Measurements from ENCODE around the gene PITX3. TPM values are rescaled to one million over a fixed set of nuclear protein-coding genes. Genes with fewer than 3 reads are reported as not detected.
"Not testable (repeated sequence)": the region's sequence is repeated elsewhere in the genome, so short reads cannot be mapped to it uniquely, and the experiment has no call there.

Gene PITX3
- total RNA-seq, 1 donor from 2014 or later = not detected

DNA sequence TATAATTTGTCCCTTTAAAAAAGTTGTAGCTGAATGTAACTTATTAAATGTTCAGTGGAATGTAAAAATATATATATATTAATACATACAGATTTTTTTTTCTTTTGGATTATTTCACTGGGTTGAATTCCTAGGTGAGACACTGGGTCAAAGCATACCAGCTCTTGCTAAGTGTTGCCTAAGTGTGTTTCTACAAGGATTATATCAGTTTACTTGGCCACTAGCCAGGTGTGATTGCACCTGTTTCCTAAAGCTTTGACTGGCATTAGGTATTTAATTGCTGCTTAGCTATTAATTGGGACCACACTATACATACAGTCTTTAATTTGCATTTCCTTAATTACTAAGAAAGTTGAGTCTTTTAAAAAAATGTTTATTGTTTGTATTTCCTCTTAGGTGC, 20.7 kb downstream of the PITX3 start:
- DNase-seq = no peak
- H3K4me1 ChIP-seq = peaks cover 5% of the 10 kb centered on the region
- no peak overlapping the region for H3K4me3 ChIP-seq
- no peak overlapping the region for H3K27ac ChIP-seq
- intact Hi-C loops (cut with DNase I) = no loop called here
- no peaks in the 10 kb centered on the region for H3K9me3 ChIP-seq
- ATAC-seq = no peak
- H3K36me3 ChIP-seq = no peaks in the 10 kb centered on the region
- H3K27me3 ChIP-seq = no peaks in the 10 kb centered on the region
- TF ChIP-seq, protein P1, sequence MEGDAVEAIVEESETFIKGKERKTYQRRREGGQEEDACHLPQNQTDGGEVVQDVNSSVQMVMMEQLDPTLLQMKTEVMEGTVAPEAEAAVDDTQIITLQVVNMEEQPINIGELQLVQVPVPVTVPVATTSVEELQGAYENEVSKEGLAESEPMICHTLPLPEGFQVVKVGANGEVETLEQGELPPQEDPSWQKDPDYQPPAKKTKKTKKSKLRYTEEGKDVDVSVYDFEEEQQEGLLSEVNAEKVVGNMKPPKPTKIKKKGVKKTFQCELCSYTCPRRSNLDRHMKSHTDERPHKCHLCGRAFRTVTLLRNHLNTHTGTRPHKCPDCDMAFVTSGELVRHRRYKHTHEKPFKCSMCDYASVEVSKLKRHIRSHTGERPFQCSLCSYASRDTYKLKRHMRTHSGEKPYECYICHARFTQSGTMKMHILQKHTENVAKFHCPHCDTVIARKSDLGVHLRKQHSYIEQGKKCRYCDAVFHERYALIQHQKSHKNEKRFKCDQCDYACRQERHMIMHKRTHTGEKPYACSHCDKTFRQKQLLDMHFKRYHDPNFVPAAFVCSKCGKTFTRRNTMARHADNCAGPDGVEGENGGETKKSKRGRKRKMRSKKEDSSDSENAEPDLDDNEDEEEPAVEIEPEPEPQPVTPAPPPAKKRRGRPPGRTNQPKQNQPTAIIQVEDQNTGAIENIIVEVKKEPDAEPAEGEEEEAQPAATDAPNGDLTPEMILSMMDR (IDR thresholded peaks at IDR 0.05) = no peak

DNA sequence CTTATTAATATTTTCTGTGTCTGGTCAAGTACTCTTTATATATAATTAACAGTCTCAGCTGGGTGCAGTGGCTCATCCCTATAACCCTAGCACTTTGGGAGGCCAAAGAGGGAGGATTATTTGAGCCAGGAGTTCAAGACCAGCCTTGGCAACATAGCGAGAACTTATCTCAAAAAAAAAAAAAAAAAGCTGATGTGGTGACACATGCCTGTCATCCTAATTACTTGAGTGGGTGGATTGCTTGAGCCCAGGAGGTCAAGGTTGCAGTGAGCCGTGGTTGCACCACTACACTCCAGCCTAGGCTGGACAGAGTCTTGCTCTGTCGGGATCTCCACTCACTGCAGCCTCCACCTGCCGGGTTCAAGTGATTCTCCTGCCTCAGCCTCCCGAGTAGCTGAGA, 21.9 kb downstream of the PITX3 start:
- TF ChIP-seq, protein P1 (IDR thresholded peaks at IDR 0.05) = no peak
- intact Hi-C loops (cut with DNase I) = no loop called here
- Histone ChIP-seq H3K4me3 (no peak overlapping the region), H3K27me3 (no peaks in the 10 kb centered on the region), H3K9me3 (no peaks in the 10 kb centered on the region), H3K27ac (no peak overlapping the region), H3K36me3 (no peaks in the 10 kb centered on the region), H3K4me1 (no peaks in the 10 kb centered on the region)
- ATAC-seq = no peak
- DNase-seq = no peak

DNA sequence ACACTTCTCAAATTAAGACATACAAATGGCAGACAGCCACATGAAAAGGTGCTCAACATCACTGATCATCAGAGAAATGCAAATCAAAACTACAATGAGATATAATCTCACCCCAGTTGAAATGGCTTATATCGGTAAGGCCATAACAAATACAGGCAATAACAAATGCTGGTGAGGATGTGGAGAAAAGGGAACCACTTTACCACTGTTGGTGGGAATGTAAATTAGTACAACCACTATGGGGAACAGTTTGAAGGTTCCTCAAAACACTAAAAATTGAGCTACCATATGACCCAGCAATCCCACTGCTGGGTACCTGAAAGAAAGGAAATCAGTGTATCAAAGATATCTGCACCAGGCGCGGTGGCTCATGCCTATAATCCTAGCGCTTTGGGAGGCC, 27.7 kb downstream of the PITX3 start:
- H3K27ac ChIP-seq; H3K4me3 ChIP-seq; H3K9me3 ChIP-seq; H3K36me3 ChIP-seq; H3K4me1 ChIP-seq; ATAC-seq; DNase-seq; intact Hi-C loops (cut with DNase I); H3K27me3 ChIP-seq: not testable (repeated sequence)

- Histone ChIP-seq H3K36me3 (no peaks in the 10 kb centered on the region), H3K4me3 (no peak overlapping the region), H3K27ac (no peak overlapping the region), H3K4me1 (no peaks in the 10 kb centered on the region), H3K9me3 (no peaks in the 10 kb centered on the region), H3K27me3 (no peaks in the 10 kb centered on the region)
- no peak for ATAC-seq
- TF ChIP-seq, protein P1 (IDR thresholded peaks at IDR 0.05) = no peak
- intact Hi-C loops (cut with DNase I) = no loop called here
- no peak for DNase-seq
Measured at GRCh38 chr10:102211615-102212299, 29.6 kb downstream of the PITX3 start.

- no peaks in the 10 kb centered on the region for H3K4me1 ChIP-seq
- H3K36me3 ChIP-seq = no peaks in the 10 kb centered on the region
- DNase-seq (no peak), ATAC-seq (no peak)
- TF ChIP-seq, protein P1 (IDR thresholded peaks at IDR 0.05) = no peak
- peaks cover 5% of the 10 kb centered on the region for H3K9me3 ChIP-seq
- no peaks in the 10 kb centered on the region for H3K27me3 ChIP-seq
- intact Hi-C loops (cut with DNase I) = no loop called here
- H3K27ac ChIP-seq = no peak overlapping the region
- H3K4me3 ChIP-seq = no peak overlapping the region
Measured at GRCh38 chr10:102208311-102209035, 32.8 kb downstream of the PITX3 start.

DNA sequence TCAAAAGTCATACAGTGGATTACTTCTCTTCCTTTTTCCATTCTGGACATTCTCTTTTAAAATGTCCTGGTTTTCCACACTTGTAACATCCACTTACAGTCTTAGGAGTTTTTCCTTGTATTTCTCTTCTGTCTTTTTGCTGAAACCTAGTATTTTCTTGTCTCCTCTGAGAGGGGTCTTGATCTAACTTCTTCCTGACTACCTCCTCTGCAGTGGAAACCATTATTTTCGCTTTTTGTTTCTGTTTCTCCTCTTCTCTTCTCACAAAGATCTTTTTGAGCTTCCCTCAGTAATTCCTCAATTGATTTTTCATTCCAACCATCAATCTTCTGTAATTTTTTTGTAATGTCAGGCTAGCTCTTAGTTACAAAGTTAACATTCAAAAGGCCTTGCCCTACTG, 38.9 kb downstream of the PITX3 start:
- Histone ChIP-seq H3K4me3 (no peak overlapping the region), H3K27ac (no peak overlapping the region), H3K27me3 (no peaks in the 10 kb centered on the region), H3K4me1 (no peaks in the 10 kb centered on the region), H3K36me3 (no peaks in the 10 kb centered on the region), H3K9me3 (peaks cover 5% of the 10 kb centered on the region)
- TF ChIP-seq, protein P1 (IDR thresholded peaks at IDR 0.05) = no peak
- intact Hi-C loops (cut with DNase I) = no loop called here
- DNase-seq (no peak), ATAC-seq (no peak)
